Breast epithelium (tissue), 4 donors: Measurements from ENCODE around the gene BTBD6. TPM values are rescaled to one million over a fixed set of nuclear protein-coding genes. Genes with fewer than 3 reads are reported as not detected.

Experiments
- DNase-seq, 2 donors: peaks; one replicate each; pipeline ENCODE4 v3.0.0-alpha.2; 2019; ENCODE audit warnings: low spot score in 2 of 2
- H3K27ac ChIP-seq, 2 donors: fragments of 200-600 bp; sonication (generic) in 1 of 2; one replicate each; pipeline ENCODE4 v1.5.1; 2016 to 2019; ENCODE audit warnings: mild to moderate bottlenecking in 1 of 2
- H3K27me3 ChIP-seq, 2 donors: fragments of 200-600 bp; sonication (generic) in 1 of 2; one replicate each; pipeline versions ENCODE4 v1.5.1 to v1.6.0; 2017 to 2019; ENCODE audit warnings: control low read depth in 1 of 2, mild to moderate bottlenecking in 1 of 2
- H3K36me3 ChIP-seq: fragments of 200-600 bp; one replicate; pipeline ENCODE4 v1.5.1; 2019
- H3K4me1 ChIP-seq, 2 donors: fragments of 200-600 bp; sonication (generic); one replicate each; pipeline ENCODE4 v1.5.1; 2016 to 2019; ENCODE audit warnings: control low read depth in 1 of 2
- H3K4me3 ChIP-seq, 3 donors: fragments of 200-600 bp; sonication (generic); 1 replicate in 2 of 3; 2 replicates in 1 of 3; pipeline ENCODE4 v1.5.1; 2016 to 2019; ENCODE audit warnings: mild to moderate bottlenecking in 3 of 3, moderate library complexity in 2 of 3
- H3K9me3 ChIP-seq, 2 donors: fragments of 200-600 bp; sonication (generic) in 1 of 2; one replicate each; pipeline ENCODE4 v1.5.1; 2016 to 2019; ENCODE audit warnings: control low read depth in 1 of 2
- POLR2A ChIP-seq: fragments of 450-650 bp; IDR thresholded peaks from one replicate; pipeline ENCODE4 v1.6.1; 2016; ENCODE audit warnings: antibody characterized with exemption, mild to moderate bottlenecking, moderate library complexity
- POLR2AphosphoS5 ChIP-seq, 3 donors: sonication (generic); formaldehyde crosslinking; IDR thresholded peaks; one replicate each; pipeline ENCODE4 v1.6.1; 2017; ENCODE audit warnings: antibody characterized with exemption in 3 of 3
- intact Hi-C: fragments of 100-400 bp; cut with DNase I; formaldehyde crosslinking; loops from one replicate; pipeline ENCODE4 v1.15.1; 2023; ENCODE audit warnings: low total_unique reads
- total RNA-seq, 3 donors: library from RNA; depleted of rRNA; stranded (reverse); fragments of >200 nt; gene quantifications; one replicate each; pipeline ENCODE4 v1.1.0, GENCODE V29; 2016
- TF ChIP-seq, protein P1 (sequence below), 3 donors: fragments of 450-650 bp; IDR thresholded peaks; one replicate each; pipeline ENCODE4 v1.5.1; 2016 to 2017; ENCODE audit warnings: antibody characterized with exemption in 3 of 3, mild to moderate bottlenecking in 3 of 3, moderate library complexity in 3 of 3

The BTBD6 gene
- total RNA-seq, 3 donors from 2014 or later = 37.0 to 86.1 (median 41.0) TPM

- Histone ChIP-seq H3K36me3 (no peaks in the 10 kb centered on the region), H3K27me3 (no peaks in the 10 kb centered on the region), H3K4me3 (no peak overlapping the region), H3K4me1 (no peaks in the 10 kb centered on the region), H3K9me3 (no peaks in the 10 kb centered on the region), H3K27ac (no peak overlapping the region)
- no peak for TF ChIP-seq POLR2AphosphoS5 (IDR thresholded peaks at IDR 0.05)
- TF ChIP-seq, protein P1, sequence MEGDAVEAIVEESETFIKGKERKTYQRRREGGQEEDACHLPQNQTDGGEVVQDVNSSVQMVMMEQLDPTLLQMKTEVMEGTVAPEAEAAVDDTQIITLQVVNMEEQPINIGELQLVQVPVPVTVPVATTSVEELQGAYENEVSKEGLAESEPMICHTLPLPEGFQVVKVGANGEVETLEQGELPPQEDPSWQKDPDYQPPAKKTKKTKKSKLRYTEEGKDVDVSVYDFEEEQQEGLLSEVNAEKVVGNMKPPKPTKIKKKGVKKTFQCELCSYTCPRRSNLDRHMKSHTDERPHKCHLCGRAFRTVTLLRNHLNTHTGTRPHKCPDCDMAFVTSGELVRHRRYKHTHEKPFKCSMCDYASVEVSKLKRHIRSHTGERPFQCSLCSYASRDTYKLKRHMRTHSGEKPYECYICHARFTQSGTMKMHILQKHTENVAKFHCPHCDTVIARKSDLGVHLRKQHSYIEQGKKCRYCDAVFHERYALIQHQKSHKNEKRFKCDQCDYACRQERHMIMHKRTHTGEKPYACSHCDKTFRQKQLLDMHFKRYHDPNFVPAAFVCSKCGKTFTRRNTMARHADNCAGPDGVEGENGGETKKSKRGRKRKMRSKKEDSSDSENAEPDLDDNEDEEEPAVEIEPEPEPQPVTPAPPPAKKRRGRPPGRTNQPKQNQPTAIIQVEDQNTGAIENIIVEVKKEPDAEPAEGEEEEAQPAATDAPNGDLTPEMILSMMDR (IDR thresholded peaks at IDR 0.05) = no peak
- TF ChIP-seq POLR2A = no peak
- intact Hi-C loops = loop anchor here (5.0 kb wide), 1 partner anchor 912 kb away; no protein-coding TSS in a partner anchor
- DNase-seq = no peak
Measured at GRCh38 chr14:105229099-105229655, 19.2 kb upstream of the BTBD6 start.

GRCh38 chr14:105240811-105241576, 7.3 kb upstream of the BTBD6 start:
- H3K4me1 ChIP-seq = no peaks in the 10 kb centered on the region
- no peak overlapping the region for H3K4me3 ChIP-seq
- H3K27ac ChIP-seq = no peak overlapping the region
- no peaks in the 10 kb centered on the region for H3K27me3 ChIP-seq
- no peaks in the 10 kb centered on the region for H3K9me3 ChIP-seq
- intact Hi-C loops = loop anchor here (10.0 kb wide), 1 partner anchor 74 kb away; the partner anchor contains the start of gene PACS2
- DNase-seq = no peak
- TF ChIP-seq POLR2A (no peak), POLR2AphosphoS5 (IDR thresholded peaks at IDR 0.05) (no peak)
- TF ChIP-seq, protein P1 (IDR thresholded peaks at IDR 0.05) = no peak
- no peaks in the 10 kb centered on the region for H3K36me3 ChIP-seq

GRCh38 chr14:105241641-105242040, 6.7 kb upstream of the BTBD6 start:
- TF ChIP-seq, protein P1 (IDR thresholded peaks at IDR 0.05) = no peak
- TF ChIP-seq POLR2AphosphoS5 (IDR thresholded peaks at IDR 0.05) = no peak
- TF ChIP-seq POLR2A = no peak
- Histone ChIP-seq H3K9me3 (no peaks in the 10 kb centered on the region), H3K4me1 (no peaks in the 10 kb centered on the region), H3K27ac (no peak overlapping the region), H3K4me3 (no peak overlapping the region), H3K36me3 (no peaks in the 10 kb centered on the region), H3K27me3 (no peaks in the 10 kb centered on the region)
- DNase-seq = no peak
- intact Hi-C loops = loop anchor here (10.0 kb wide), 1 partner anchor 73 kb away; the partner anchor contains the start of gene PACS2

DNA sequence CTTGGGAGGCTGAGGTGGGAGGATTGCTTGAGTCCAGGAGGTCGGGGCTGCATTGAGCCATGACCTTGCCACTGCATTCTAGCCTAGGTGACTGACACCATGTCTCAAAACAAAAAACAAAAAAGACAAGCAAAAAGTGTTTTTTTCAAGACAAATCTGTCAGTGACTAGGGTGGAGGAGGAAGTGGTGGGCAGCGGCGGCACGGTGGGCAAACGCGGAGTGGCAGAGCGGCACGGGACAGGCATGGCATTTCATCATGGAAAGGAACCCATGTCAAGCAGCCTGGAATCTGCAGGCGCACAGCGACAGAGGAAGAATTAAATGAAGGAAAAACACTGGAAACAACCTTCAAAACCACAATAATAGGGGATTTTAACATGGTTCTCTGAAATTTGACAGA, 4.0 kb upstream of the BTBD6 start:
- Histone ChIP-seq H3K4me3 (no peak overlapping the region), H3K27ac (no peak overlapping the region), H3K9me3 (no peaks in the 10 kb centered on the region), H3K36me3 (no peaks in the 10 kb centered on the region), H3K27me3 (no peaks in the 10 kb centered on the region), H3K4me1 (peaks cover 8 to 10% of the 10 kb centered on the region in 2 donors)
- DNase-seq = no peak
- intact Hi-C loops = loop anchor here (10.0 kb wide), 1 partner anchor 70 kb away; the partner anchor contains the start of gene PACS2
- TF ChIP-seq POLR2AphosphoS5 (IDR thresholded peaks at IDR 0.05) = no peak
- TF ChIP-seq, protein P1 (IDR thresholded peaks at IDR 0.05) = no peak
- no peak for TF ChIP-seq POLR2A

DNA sequence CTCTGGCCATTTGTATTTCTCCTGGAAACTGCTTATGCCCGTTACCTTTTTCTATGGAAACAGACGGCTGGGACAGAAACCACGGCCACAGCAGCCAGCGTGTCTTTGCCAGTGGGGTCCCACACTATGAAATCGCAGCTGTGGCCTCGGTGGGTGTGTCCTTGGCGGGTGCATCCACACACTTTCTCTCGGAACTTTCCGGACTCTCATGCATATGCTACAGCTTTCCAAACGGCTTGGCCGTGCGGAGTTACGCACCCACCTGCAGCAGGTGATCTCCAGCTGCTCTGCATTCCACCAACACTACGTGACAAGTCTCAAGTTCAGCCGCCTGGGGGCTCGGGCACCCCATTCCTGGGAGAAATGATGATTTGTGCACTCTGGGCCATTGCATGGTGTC, 1.3 kb upstream of the BTBD6 start:
- no peak for DNase-seq
- Histone ChIP-seq H3K4me1 (peaks cover 8 to 10% of the 10 kb centered on the region in 2 donors), H3K36me3 (no peaks in the 10 kb centered on the region), H3K27me3 (no peaks in the 10 kb centered on the region), H3K27ac (no peak overlapping the region), H3K4me3 (no peak overlapping the region), H3K9me3 (no peaks in the 10 kb centered on the region)
- TF ChIP-seq, protein P1 (IDR thresholded peaks at IDR 0.05) = no peak
- no peak for TF ChIP-seq POLR2AphosphoS5 (IDR thresholded peaks at IDR 0.05)
- TF ChIP-seq POLR2A = no peak
- intact Hi-C loops = loop anchor here (10.0 kb wide), 1 partner anchor 68 kb away; the partner anchor contains the start of gene PACS2
